DMS53 treated with DMSO at 0.1 percent for 48 hours (cell line): Measurements from ENCODE around the gene CLEC12A.
"Not testable (repeated sequence)": the region's sequence is repeated elsewhere in the genome, so short reads cannot be mapped to it uniquely, and the experiment has no call there.

ENCODE experiments used
- DNase-seq: peaks from one replicate; lab custom pipeline; 2025; ENCODE audit not compliant: unreplicated experiment; lab: John Stamatoyannopoulos, UW

The CLEC12A gene

DNA sequence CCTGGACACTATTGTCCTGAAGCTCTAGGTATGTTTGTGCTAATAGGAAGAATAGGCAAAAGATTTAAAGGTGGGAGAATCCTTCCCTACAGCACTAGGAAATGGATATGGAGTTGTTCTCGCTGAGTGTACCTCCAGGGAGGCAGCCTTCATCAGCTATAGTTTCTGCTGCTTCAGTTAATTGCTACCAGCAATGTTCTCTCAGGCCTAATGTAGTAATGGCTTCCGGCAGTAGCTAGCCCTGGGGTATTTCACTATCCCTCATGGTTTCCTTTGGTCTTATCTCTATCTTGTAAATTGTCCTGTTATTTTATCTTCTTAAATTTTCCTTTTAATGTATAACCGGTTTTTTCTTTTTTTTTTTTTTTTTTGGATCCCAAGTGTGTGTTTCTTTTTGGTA is 9.3 kb upstream of the CLEC12A start:
- DNase-seq, result no peak

GRCh38 chr12:9969673-9970072 is 1.5 kb upstream of the CLEC12A start:
- peak; percentile 100 for DNase-seq

DNA sequence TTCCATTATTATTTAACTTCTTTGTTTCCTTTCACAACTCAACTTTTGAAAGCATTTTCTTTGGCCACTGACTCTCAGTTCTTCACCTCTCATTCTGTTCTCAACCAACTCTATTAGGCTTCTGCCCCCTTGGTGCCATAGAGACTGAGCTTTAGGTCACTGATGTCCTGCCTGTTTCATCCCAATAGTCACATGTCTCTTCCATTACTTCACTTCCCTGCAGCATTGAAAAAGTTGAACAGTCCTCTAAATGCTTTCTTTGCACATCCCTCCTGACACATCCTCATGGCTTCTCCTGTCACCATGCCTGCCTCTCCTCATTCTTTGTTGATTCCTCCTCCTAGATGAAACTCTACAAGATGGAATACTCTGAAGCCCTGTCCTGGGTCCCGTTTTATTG is 2.7 kb downstream of the CLEC12A start:
- DNase-seq, result no peak

- DNase-seq, result not testable (repeated sequence)
Measured at GRCh38 chr12:9974731-9975130, 3.5 kb downstream of the CLEC12A start.

GRCh38 chr12:9975614-9976013 is 4.4 kb downstream of the CLEC12A start:
- no peak for DNase-seq

GRCh38 chr12:9976626-9977025 is 5.4 kb downstream of the CLEC12A start:
- DNase-seq, result not testable (repeated sequence)

DNA sequence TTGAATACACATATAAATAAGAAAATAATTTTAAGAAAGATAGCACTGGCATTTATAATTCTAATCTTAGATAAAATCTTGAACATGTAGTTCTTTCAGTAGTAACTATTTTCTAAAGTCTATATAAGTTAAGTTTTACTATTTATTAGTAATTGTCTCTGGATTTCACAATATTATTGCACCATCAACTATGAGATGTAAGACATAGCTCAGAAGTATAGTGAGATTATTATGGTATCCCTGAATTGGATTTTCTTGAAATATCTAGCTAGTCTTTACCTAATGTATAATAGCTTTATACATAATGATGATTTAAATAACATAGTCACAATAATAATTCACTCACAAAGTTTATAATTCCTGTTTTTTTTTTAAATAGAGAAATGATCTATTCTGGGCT is 6.7 kb downstream of the CLEC12A start:
- no peak for DNase-seq

DNA sequence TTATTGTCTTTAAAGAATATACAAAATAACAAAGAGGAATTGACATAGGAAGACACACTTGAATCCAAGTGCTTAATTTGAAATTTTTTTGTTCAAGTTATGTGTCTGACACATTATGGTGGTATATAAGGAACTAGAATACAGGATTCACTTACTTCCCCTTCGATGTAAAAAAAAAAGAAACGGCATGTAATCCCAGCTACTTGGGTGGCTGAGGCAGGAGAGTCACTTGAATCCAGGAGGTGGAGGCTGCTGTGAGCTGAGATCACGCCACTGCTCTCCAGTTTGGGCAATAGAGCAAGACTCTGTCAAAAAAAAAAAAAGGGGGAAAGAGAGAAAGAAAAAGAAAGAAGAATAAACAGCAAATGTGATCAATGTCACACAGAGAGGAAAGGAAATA is 8.9 kb downstream of the CLEC12A start:
- no peak for DNase-seq

- DNase-seq, result no peak
Measured at GRCh38 chr12:9991876-9992275, 20.7 kb downstream of the CLEC12A start.

- no peak for DNase-seq
Measured at GRCh38 chr12:9992296-9992695, 21.1 kb downstream of the CLEC12A start.

- no peak for DNase-seq
Measured at GRCh38 chr12:9999016-9999415, 27.8 kb downstream of the CLEC12A start, which contains the start of gene CLEC1B. CLEC1B (minus strand) TSS chr12:9999121; CDS start chr12:9999100, 21 bp downstream.

- DNase-seq, result no peak
Measured at GRCh38 chr12:10001171-10001776, 30.1 kb downstream of the CLEC12A start.

DNA sequence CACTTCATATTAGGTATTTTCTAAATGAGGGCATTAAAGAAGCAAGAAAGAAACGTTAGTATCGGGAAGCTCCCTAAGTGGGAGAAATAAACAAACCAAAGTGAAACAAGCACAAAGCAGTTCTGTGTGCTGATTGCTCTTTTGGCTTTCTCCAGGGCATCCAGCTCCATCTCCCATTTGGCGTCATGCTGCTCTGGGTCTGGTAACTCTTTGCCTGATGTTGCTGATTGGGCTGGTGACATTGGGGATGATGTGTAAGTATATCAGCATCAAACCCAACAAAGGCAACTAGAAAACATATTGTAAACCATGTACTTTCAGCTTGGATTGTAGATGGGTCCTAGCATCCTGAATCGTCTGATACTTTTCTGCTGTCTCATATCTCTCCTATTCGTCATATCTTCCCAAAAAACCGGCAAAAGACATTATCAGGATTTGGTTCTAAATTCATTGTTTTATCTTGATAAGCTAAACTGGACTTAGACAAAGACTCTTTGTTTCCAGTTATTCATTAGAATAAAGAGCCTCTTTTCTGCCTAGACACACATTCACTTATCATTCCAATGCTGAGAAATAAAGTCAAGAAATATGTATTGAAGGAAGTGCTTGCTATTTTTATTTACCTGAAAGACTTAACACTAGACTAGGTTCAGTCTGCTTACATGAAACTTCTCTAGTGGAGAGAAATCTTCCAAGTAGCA is 41.6 kb downstream of the CLEC12A start:
- DNase-seq, result no peak

DNA sequence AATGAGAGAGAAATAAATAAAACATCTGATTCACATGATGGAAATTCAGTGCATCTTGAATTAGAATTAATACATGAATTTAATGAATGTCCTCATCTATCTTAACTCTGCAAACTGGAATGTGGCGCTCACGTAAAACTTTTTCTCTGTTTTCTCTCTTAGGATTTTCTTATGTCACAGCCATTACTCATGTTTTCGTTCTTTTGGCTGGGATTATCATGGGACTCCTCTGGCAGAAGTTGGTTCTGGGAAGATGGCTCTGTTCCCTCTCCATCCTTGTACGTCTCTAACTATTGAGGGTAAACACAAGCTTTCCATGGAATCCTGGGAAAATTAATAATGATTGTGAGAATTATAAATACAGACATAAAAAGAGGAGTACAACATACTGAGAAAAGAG is 44.2 kb downstream of the CLEC12A start:
- DNase-seq, result no peak

GRCh38 chr12:10016881-10017280 is 45.7 kb downstream of the CLEC12A start:
- DNase-seq, result peak; percentile 20

DNA sequence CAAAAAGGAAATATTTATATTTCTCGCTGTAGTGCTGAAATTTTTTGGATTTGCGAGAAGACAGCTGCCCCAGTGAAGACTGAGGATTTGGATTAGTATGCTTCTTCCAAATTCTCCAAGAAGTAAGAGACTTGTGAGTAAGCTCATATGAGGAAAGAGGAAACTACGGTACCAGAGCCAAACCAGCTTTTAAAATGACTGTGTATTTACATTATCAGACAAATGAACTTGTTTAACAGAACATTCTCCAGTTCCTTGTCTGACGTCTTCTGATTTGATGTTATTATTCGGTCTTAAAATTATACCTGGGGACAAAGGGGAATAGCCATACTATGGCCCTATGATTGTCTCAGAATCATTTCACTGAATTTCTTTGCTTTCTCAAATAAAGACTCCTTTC is 47.2 kb downstream of the CLEC12A start:
- no peak for DNase-seq

GRCh38 chr12:10021342-10021741 is 50.1 kb downstream of the CLEC12A start:
- no peak for DNase-seq

DNA sequence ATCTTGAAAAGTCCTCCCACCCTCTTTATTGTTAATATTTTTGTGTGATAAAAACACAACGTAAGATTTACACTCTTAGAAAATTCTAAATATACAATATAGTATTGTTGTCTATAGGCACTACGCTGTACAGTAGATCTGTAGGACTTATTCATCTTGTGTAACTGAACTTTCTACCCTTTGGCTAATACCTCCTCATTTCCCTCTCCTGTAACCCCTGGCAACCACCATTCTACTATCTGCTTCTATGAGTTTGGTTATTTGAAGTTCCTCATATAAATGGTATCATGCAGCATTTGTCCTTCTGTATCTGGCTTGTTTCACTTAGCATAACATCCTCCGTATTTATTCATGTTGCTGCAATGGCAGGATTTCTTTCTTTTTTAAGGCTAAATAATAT is 54.0 kb downstream of the CLEC12A start:
- no peak for DNase-seq

- not testable (repeated sequence) for DNase-seq
Measured at GRCh38 chr12:10026666-10027065, 55.5 kb downstream of the CLEC12A start.

DNA sequence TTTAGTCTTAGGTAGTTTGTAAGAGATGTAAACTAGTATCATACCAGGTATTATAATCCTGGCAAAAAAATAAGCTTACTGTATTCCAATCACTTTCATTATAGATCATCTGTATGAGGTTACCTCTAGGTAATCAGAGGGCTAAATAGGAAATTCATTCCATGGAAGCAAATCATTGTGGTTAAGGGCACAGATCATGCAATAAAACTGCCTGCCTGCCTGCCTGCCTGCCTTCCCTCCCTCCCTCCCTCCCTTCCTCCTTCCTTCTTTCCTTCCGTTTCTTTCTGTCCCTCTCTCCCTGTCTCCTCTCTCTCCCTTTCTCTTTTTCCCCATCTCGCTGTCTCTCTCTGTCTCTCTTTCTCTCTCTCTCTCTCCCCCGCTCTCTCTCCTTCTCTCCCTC is 56.1 kb downstream of the CLEC12A start:
- DNase-seq, result no peak

DNA sequence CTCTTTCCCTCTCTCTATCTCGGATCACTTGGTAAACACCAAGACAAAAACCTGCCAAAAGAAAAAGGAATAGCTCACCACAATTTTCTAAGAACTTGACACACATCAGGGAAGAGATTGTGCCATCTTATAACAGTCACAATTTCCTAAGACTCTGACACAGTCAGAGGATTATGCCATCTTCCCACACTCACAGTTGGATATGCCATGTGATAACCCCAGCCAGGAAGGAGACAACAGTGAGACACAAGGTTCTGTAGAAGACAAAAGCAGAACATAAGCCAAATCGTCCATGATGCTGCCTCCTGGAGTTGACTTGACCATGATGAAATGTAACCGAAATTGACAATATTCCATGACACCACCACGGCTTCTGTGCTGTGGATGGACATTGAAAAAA is 56.5 kb downstream of the CLEC12A start:
- DNase-seq, result no peak

DNA sequence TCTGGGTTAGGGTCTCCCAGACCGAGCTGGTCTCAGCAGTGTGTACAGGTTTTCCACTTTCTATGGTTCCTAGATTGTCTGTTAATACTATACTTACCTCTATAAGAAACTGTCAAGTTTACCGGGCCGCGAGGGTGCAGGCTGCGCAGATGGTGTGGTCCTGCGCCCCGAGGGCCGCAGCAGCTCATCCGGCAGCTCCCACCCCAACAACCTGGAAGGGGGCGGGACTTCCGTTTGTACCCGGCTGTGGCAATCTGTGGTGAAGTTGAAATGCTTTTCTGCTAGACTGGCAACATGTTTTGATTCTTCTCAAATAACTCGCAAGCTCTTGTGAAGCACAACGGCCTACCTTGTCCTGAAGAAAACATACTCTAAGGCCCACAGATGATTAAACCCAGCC is 59.2 kb downstream of the CLEC12A start, which contains the start of gene CLEC9A:
TSS of gene CLEC9A (plus strand) at position 237 of the 400 bp plus-strand sequence. CDS start 22,006 bp downstream, outside the sequence.
- DNase-seq, result no peak

DNA sequence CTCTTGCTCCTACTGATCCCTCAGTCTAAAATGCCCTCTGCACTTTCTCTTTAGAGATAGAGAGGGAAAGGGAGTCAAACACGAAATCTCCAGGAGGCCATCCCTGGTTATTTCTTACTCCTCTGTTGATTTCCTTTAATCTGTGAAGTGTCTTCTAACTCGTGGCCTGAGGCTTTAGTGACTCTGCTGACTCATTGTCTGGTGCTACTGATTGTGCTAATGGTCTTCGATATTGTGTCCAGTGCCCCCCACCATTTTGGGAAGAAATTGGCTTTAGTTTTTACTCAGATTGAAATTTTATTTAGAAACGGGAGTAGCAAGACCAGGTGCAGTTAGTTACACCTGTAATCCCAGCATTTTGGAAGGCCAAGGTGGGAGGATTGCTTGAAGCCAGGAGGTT is 60.1 kb downstream of the CLEC12A start:
- DNase-seq, result no peak
